Progenitor cell of endocrine pancreas (in vitro differentiated cells): ENCODE data around the gene FNDC1. TPM values are rescaled to one million over a fixed set of nuclear protein-coding genes. Genes with fewer than 3 reads are reported as not detected.

Experiments
- DNase-seq: peaks from one replicate; pipeline ENCODE4 v3.0.0; 2021; ENCODE audit warnings: low spot score; ENCODE audit not compliant: unreplicated experiment
- H3K27ac Mint-ChIP-seq: 2 replicates; pipeline ENCODE4 v1.8.0; 2021; ENCODE audit warnings: mild to moderate bottlenecking, moderate library complexity, mixed read lengths
- H3K27me3 Mint-ChIP-seq: 2 replicates; pipeline ENCODE4 v1.8.0; 2021; ENCODE audit warnings: mixed read lengths
- H3K36me3 Mint-ChIP-seq: 2 replicates; pipeline ENCODE4 v1.8.0; 2022; ENCODE audit warnings: mixed read lengths; ENCODE audit not compliant: insufficient read depth
- H3K4me1 Mint-ChIP-seq: 2 replicates; pipeline ENCODE4 v1.8.0; 2021; ENCODE audit warnings: low read depth, mixed read lengths
- H3K4me3 Mint-ChIP-seq: 2 replicates; pipeline ENCODE4 v1.8.0; 2021; ENCODE audit warnings: low read depth, mild to moderate bottlenecking, moderate library complexity, mixed read lengths
- H3K9me3 Mint-ChIP-seq: 2 replicates; pipeline ENCODE4 v1.8.0; 2021; ENCODE audit warnings: low read depth, mixed read lengths
- total RNA-seq: library from RNA; stranded (reverse); gene quantifications from 2 replicates; pipeline ENCODE4 v1.2.1, GENCODE V29; 2021
- TF ChIP-seq, protein P1 (sequence below): fragments of 200-600 bp; sonication (generic); IDR thresholded peaks from one replicate; pipeline ENCODE4 v1.5.0; 2021; ENCODE audit warnings: antibody characterized with exemption, mild to moderate bottlenecking; ENCODE audit not compliant: unreplicated experiment

FNDC1 gene
- total RNA-seq, 1 donor from 2014 or later = 0.07 TPM

DNA sequence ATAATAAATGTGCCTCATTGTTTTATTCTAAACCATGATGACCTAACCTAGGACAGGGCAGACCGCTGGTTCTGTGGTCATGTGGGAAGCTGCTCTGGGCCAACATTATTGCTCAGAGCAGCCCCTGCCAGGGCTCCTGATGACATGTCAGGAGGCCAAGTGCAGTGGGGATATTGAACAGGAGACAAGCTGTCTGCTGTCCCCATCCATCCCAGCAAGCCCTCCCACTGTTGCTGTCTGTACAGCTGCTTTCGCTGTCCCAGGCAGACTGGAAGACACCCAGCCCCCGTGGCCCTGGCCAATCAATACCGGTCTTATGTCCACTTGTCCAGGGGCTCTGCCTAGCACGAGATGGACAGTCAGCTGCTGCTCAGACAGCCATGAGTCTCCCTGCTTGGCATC, 43.2 kb upstream of the FNDC1 start:
- no peaks in the 10 kb centered on the region for H3K9me3 Mint-ChIP-seq
- TF ChIP-seq, protein P1, sequence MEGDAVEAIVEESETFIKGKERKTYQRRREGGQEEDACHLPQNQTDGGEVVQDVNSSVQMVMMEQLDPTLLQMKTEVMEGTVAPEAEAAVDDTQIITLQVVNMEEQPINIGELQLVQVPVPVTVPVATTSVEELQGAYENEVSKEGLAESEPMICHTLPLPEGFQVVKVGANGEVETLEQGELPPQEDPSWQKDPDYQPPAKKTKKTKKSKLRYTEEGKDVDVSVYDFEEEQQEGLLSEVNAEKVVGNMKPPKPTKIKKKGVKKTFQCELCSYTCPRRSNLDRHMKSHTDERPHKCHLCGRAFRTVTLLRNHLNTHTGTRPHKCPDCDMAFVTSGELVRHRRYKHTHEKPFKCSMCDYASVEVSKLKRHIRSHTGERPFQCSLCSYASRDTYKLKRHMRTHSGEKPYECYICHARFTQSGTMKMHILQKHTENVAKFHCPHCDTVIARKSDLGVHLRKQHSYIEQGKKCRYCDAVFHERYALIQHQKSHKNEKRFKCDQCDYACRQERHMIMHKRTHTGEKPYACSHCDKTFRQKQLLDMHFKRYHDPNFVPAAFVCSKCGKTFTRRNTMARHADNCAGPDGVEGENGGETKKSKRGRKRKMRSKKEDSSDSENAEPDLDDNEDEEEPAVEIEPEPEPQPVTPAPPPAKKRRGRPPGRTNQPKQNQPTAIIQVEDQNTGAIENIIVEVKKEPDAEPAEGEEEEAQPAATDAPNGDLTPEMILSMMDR = no peak
- no peak overlapping the region for H3K4me3 Mint-ChIP-seq
- H3K36me3 Mint-ChIP-seq = no peaks in the 10 kb centered on the region
- no peak for DNase-seq
- peaks cover 10% of the 10 kb centered on the region for H3K27me3 Mint-ChIP-seq
- H3K27ac Mint-ChIP-seq = no peak overlapping the region
- H3K4me1 Mint-ChIP-seq = no peaks in the 10 kb centered on the region

GRCh38 chr6:159126590-159126989, 42.6 kb upstream of the FNDC1 start:
- H3K4me1 Mint-ChIP-seq = no peaks in the 10 kb centered on the region
- TF ChIP-seq, protein P1 = no peak
- H3K9me3 Mint-ChIP-seq = no peaks in the 10 kb centered on the region
- H3K4me3 Mint-ChIP-seq = no peak overlapping the region
- no peak overlapping the region for H3K27ac Mint-ChIP-seq
- H3K27me3 Mint-ChIP-seq = peaks cover 13% of the 10 kb centered on the region
- DNase-seq = no peak
- H3K36me3 Mint-ChIP-seq = no peaks in the 10 kb centered on the region

DNA sequence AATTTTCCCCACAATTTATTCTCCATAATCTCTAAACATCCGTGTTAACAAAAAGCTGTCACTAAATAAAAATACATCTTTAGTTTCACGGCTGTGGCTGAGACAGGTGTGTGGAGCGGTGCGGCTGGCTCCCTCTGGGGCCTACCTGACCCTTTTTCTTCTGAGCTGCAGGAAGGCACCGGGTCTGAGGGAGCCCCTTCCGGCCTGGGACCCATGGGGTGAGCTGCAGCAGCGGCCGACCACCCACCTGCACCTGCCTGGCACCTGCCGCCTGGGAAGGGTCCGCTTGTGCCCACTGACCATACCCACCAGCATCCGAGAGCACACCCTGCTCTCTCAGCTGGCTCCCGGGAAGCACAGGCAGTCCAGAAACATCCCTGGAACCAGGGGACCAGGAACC, 41.5 kb upstream of the FNDC1 start:
- Mint-ChIP-seq H3K4me3 (no peak overlapping the region), H3K27me3 (peaks cover 15% of the 10 kb centered on the region), H3K9me3 (no peaks in the 10 kb centered on the region), H3K36me3 (no peaks in the 10 kb centered on the region), H3K27ac (no peak overlapping the region), H3K4me1 (peaks cover 5% of the 10 kb centered on the region)
- no peak for DNase-seq
- TF ChIP-seq, protein P1 = no peak

- Mint-ChIP-seq H3K27ac (no peak overlapping the region), H3K4me1 (peaks cover 6% of the 10 kb centered on the region), H3K4me3 (no peak overlapping the region), H3K36me3 (no peaks in the 10 kb centered on the region), H3K27me3 (peaks cover 9% of the 10 kb centered on the region), H3K9me3 (no peaks in the 10 kb centered on the region)
- TF ChIP-seq, protein P1 = no peak
- no peak for DNase-seq
Measured at GRCh38 chr6:159128978-159129377, 40.2 kb upstream of the FNDC1 start.

GRCh38 chr6:159130846-159131245, 38.4 kb upstream of the FNDC1 start:
- H3K4me1 Mint-ChIP-seq = peaks cover 11% of the 10 kb centered on the region
- DNase-seq = no peak
- no peaks in the 10 kb centered on the region for H3K9me3 Mint-ChIP-seq
- H3K4me3 Mint-ChIP-seq = no peak overlapping the region
- H3K27me3 Mint-ChIP-seq = peaks cover 12% of the 10 kb centered on the region
- TF ChIP-seq, protein P1 = no peak
- H3K27ac Mint-ChIP-seq = no peak overlapping the region
- H3K36me3 Mint-ChIP-seq = no peaks in the 10 kb centered on the region
